Uterus (tissue), 4 donors: ENCODE data around the gene ISCA2. TPM values are rescaled to one million over a fixed set of nuclear protein-coding genes. Genes with fewer than 3 reads are reported as not detected.

Experiments used
- DNase-seq, 2 donors: peaks; one replicate each; pipeline ENCODE4 v3.0.0-alpha.2; 2019 to 2020
- H3K27ac ChIP-seq, 2 donors: fragments of 200-600 bp; sonication (generic); 1 replicate in 1 of 2; 2 replicates in 1 of 2; pipeline ENCODE4 v1.5.1; 2016 to 2018
- H3K27me3 ChIP-seq, 2 donors: fragments of 200-600 bp; sonication (generic); one replicate each; pipeline ENCODE4 v1.5.1; 2018 to 2019; ENCODE audit warnings: control low read depth in 1 of 2
- H3K36me3 ChIP-seq, 2 donors: fragments of 200-600 bp; sonication (generic); one replicate each; pipeline ENCODE4 v1.5.1; 2019; ENCODE audit warnings: control low read depth in 1 of 2
- H3K4me1 ChIP-seq, 2 donors: fragments of 200-600 bp; sonication (generic); one replicate each; pipeline ENCODE4 v1.5.1; 2018 to 2019; ENCODE audit warnings: control low read depth in 1 of 2
- H3K4me3 ChIP-seq, 2 donors: fragments of 200-600 bp; sonication (generic); 1 replicate in 1 of 2; 2 replicates in 1 of 2; pipeline ENCODE4 v1.5.1; 2018 to 2019; ENCODE audit warnings: mild to moderate bottlenecking in 1 of 2
- H3K9me3 ChIP-seq, 2 donors: fragments of 200-600 bp; sonication (generic); one replicate each; pipeline ENCODE4 v1.5.1; 2019; ENCODE audit warnings: control low read depth in 1 of 2
- POLR2A ChIP-seq, 2 donors: fragments of 450-650 bp; IDR thresholded peaks; one replicate each; pipeline ENCODE4 v1.6.1; 2016; ENCODE audit warnings: antibody characterized with exemption in 2 of 2, mild to moderate bottlenecking in 1 of 2, moderate library complexity in 1 of 2
- intact Hi-C: fragments of 100-400 bp; cut with DNase I; formaldehyde crosslinking; loops from one replicate; pipeline ENCODE4 v1.15.1; 2023; ENCODE audit warnings: low total_unique reads
- total RNA-seq, 4 donors: library from RNA; depleted of rRNA in 3 of 4; stranded (reverse); fragments of >200 nt in 3 of 4; gene quantifications; one replicate each; pipeline versions ENCODE4 v1.1.0 to v1.2.4, GENCODE V29; 2014 to 2023
- TF ChIP-seq, protein P1 (sequence below), 4 experiments: fragments of 200-600 bp in 2 of 4; fragments of 450-650 bp in 2 of 4; sonication (generic) in 2 of 4; IDR thresholded peaks; one replicate each; pipeline ENCODE4 v1.5.1; 2016 to 2019; ENCODE audit warnings: antibody characterized with exemption in 4 of 4, mild to moderate bottlenecking in 2 of 4, moderate library complexity in 1 of 4
- donor health status: DM: yes; HTN: yes; CAD: no.

The ISCA2 gene
- total RNA-seq, 4 donors from 2014 or later, result 1.0 to 22.2 (median 11.0) TPM

DNA sequence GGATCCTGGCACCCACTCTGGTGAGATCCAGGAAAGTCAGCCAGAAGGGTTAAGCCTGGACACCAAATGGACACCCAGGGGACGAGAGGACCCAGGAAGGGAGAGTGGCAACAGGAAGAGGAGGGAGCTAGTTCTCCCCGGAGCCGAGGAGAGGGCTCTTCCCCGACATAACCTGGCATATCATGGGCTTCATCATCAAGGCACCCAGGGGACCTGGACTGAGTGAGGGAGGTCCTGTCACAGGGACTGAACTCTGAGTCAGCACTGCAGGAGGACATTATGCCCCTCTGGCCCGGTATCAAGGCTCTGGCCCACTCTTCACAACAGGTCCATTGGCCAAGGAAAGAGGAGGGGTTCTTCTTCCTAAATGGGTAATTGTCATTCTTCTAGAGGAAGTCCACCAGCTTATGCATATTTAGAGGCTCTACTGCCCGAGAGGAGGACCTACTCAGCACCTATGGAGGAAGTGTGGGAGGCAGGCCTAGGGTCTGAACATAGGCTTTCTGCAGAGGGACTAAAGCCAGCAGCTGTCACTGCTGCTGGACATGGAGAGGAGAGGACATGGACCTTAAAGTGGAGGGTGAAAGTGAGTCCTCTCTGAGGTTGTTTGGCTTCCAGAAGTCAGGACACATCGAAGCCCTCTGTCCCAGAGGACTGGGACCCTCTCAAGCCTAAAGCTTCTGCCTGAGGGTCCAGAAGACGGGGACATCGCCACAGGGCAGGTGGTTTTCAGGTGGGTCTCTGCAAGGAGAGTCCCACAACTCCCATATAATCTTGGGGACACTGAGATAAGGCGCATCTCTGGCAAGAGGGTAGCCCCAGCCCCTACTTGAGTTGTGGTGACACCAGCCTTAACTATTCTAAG lies 18.6 kb downstream of the ISCA2 start:
- Histone ChIP-seq H3K36me3 (no peaks in the 10 kb centered on the region), H3K27ac (no peak overlapping the region), H3K4me3 (no peak overlapping the region), H3K4me1 (no peaks in the 10 kb centered on the region), H3K9me3 (no peaks in the 10 kb centered on the region), H3K27me3 (no peaks in the 10 kb centered on the region)
- intact Hi-C loops, result no loop called here
- no peak for TF ChIP-seq POLR2A (IDR thresholded peaks at IDR 0.05)
- TF ChIP-seq, protein P1, sequence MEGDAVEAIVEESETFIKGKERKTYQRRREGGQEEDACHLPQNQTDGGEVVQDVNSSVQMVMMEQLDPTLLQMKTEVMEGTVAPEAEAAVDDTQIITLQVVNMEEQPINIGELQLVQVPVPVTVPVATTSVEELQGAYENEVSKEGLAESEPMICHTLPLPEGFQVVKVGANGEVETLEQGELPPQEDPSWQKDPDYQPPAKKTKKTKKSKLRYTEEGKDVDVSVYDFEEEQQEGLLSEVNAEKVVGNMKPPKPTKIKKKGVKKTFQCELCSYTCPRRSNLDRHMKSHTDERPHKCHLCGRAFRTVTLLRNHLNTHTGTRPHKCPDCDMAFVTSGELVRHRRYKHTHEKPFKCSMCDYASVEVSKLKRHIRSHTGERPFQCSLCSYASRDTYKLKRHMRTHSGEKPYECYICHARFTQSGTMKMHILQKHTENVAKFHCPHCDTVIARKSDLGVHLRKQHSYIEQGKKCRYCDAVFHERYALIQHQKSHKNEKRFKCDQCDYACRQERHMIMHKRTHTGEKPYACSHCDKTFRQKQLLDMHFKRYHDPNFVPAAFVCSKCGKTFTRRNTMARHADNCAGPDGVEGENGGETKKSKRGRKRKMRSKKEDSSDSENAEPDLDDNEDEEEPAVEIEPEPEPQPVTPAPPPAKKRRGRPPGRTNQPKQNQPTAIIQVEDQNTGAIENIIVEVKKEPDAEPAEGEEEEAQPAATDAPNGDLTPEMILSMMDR (IDR thresholded peaks at IDR 0.05), result no peak
- DNase-seq, result no peak

DNA sequence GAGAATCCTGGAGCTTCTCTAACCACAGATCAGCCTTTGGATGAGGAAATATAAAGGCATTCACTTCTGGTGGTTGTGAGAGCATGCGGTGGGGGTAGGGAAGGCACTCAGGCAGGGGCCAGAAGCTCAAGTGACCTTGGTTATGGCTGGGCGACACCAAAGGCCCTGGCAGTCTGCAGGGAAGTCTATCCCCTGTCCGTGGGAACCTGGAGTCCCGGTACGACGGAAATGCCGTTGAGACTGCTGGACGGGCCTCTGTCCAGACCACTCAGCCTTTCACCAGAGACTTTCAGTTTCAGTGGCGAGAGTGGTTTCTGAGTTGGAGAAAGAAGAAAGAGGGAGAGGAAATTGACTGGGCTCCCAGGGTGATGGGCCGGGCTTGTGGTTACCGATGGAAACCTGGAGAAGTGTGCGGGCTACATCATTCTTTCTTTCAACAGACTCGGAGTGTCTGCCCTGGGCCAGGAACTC lies 20.9 kb downstream of the ISCA2 start:
- DNase-seq, result peak in 1 of 2 donors; percentile 48

DNA sequence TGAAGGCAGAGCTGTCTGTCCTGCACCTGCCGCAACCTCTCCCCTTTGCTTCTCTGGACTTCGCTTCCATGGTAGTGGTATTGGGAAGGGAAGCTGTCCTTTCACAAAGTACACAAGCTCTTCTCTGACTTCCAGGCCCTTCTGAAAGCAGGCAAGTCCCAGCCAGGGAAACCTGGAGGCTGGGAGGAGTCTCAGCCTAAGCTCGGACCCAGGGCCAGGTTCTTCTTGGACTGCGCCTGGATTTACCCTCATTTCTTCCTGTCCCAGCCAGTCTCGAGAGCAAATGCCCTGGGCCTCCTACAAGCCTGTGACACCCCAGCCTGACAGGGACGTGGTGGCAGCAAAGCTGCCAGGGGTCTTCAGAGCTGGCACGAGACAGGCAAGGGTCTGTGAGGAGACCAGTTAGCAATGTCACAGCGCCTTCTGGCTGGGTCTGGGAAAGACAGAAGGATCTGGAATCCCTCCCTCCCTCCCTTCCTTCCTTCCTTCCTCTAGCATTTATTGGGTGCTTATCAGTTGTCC lies 22.4 kb downstream of the ISCA2 start:
- no peak overlapping the region for H3K27ac ChIP-seq
- DNase-seq, result no peak
- no peaks in the 10 kb centered on the region for H3K9me3 ChIP-seq

More for the DNA sequence above, 20.9 kb downstream of the ISCA2 start:
- TF ChIP-seq, protein P1 (IDR thresholded peaks at IDR 0.05), result no peak
- TF ChIP-seq POLR2A (IDR thresholded peaks at IDR 0.05), result no peak
- intact Hi-C loops, result no loop called here
- no peaks in the 10 kb centered on the region for H3K9me3 ChIP-seq
- H3K36me3 ChIP-seq, result no peaks in the 10 kb centered on the region
- H3K27ac ChIP-seq, result no peak overlapping the region
- H3K4me1 ChIP-seq, result no peaks in the 10 kb centered on the region
- no peaks in the 10 kb centered on the region for H3K27me3 ChIP-seq
- H3K4me3 ChIP-seq, result no peak overlapping the region

DNA sequence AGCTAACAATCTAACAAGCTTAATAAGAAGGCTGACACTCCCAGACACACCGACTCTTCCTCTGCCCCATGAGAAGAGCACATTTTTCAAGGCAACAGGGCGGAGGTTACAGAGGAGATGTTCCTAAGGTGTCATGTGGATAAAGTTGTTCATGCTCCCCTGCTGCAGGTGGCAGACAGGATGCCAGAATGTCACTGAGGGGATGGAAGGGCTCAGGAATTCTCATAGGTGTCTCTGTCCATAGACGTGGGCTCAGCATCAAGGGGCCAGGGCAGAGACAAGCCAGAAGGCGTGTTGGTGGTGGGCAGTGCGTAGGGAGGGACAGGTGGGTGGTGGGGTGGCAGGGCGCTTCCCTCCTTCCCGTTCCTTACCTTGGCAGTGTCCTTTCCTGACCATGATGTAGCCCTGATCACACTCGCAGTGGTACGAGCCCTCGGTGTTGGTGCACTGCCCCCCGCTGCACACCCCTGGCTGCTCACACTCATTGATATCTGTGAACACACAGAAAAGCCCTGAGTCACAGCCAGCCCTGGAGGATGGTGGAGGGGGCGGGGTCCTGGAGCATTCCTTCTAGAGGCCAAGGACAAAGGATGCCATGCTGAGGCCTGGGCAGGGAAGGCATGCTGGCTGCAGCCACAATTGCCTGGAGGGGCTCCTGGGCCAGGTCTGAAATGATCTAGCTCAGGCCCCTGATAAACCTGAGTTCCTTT lies 23.0 kb downstream of the ISCA2 start:
- Histone ChIP-seq H3K36me3 (no peaks in the 10 kb centered on the region), H3K4me1 (no peaks in the 10 kb centered on the region), H3K4me3 (no peak overlapping the region), H3K27ac (no peak overlapping the region), H3K27me3 (no peaks in the 10 kb centered on the region), H3K9me3 (no peaks in the 10 kb centered on the region)
- no peak for DNase-seq
- intact Hi-C loops, result no loop called here
- TF ChIP-seq POLR2A (IDR thresholded peaks at IDR 0.05), result no peak
- TF ChIP-seq, protein P1 (IDR thresholded peaks at IDR 0.05), result no peak

More for the DNA sequence above, 22.4 kb downstream of the ISCA2 start:
- Histone ChIP-seq H3K4me1 (no peaks in the 10 kb centered on the region), H3K36me3 (no peaks in the 10 kb centered on the region), H3K4me3 (no peak overlapping the region), H3K27me3 (no peaks in the 10 kb centered on the region)
- intact Hi-C loops, result no loop called here
- TF ChIP-seq, protein P1 (IDR thresholded peaks at IDR 0.05), result no peak
- TF ChIP-seq POLR2A (IDR thresholded peaks at IDR 0.05), result no peak
